GM21576 (cell line): ENCODE results near the gene MC3R.
A peak's percentile ranks its signal among the peaks of the same experiment; 100 is the strongest.
"Not testable (repeated sequence)": the region's sequence is repeated elsewhere in the genome, so short reads cannot be mapped to it uniquely, and the experiment has no call there.

Source experiments
- ATAC-seq: cut with Tn5 transposase; IDR thresholded peaks from one replicate; pipeline ENCODE4 v1.9.1; 2021; ENCODE audit warnings: mild to moderate bottlenecking, moderate library complexity; ENCODE audit not compliant: unreplicated experiment

The MC3R gene

GRCh38 chr20:56247954-56248782 is at the start of gene MC3R:
Gene MC3R, plus strand, starts transcription at chr20:56248732. Its CDS starts 112 bp downstream, at chr20:56248844.
- ATAC-seq = peak; percentile 49

GRCh38 chr20:56200456-56200855 is 48.1 kb upstream of the MC3R start:
- no peak for ATAC-seq

- no peak for ATAC-seq
Observed at GRCh38 chr20:56202493-56203077, 45.9 kb upstream of the MC3R start.

GRCh38 chr20:56204206-56204605 is 44.3 kb upstream of the MC3R start:
- no peak for ATAC-seq

GRCh38 chr20:56205346-56205745 is 43.2 kb upstream of the MC3R start:
- ATAC-seq = no peak

- no peak for ATAC-seq
Observed at GRCh38 chr20:56207656-56208055, 40.9 kb upstream of the MC3R start.

GRCh38 chr20:56208121-56208520 is 40.4 kb upstream of the MC3R start:
- ATAC-seq = no peak

- no peak for ATAC-seq
Observed at GRCh38 chr20:56211051-56211450, 37.5 kb upstream of the MC3R start.

- ATAC-seq = no peak
Observed at GRCh38 chr20:56212091-56212490, 36.4 kb upstream of the MC3R start.

- ATAC-seq = no peak
Observed at GRCh38 chr20:56213321-56213720, 35.2 kb upstream of the MC3R start.

GRCh38 chr20:56215115-56215514 is 33.4 kb upstream of the MC3R start:
- ATAC-seq = no peak

- ATAC-seq = no peak
Observed at GRCh38 chr20:56217829-56218228, 30.7 kb upstream of the MC3R start.

- ATAC-seq = not testable (repeated sequence)
Observed at GRCh38 chr20:56221186-56221585, 27.3 kb upstream of the MC3R start.

GRCh38 chr20:56222201-56222600 is 26.3 kb upstream of the MC3R start:
- ATAC-seq = no peak

GRCh38 chr20:56222945-56223344 is 25.6 kb upstream of the MC3R start:
- no peak for ATAC-seq

GRCh38 chr20:56223352-56223751 is 25.2 kb upstream of the MC3R start:
- no peak for ATAC-seq

GRCh38 chr20:56228021-56228420 is 20.5 kb upstream of the MC3R start:
- no peak for ATAC-seq

GRCh38 chr20:56229812-56230211 is 18.7 kb upstream of the MC3R start:
- no peak for ATAC-seq

GRCh38 chr20:56234110-56234509 is 14.4 kb upstream of the MC3R start:
- ATAC-seq = no peak

GRCh38 chr20:56237335-56237734 is 11.2 kb upstream of the MC3R start:
- no peak for ATAC-seq

GRCh38 chr20:56244259-56244658 is 4.3 kb upstream of the MC3R start:
- no peak for ATAC-seq

GRCh38 chr20:56245761-56246160 is 2.8 kb upstream of the MC3R start:
- no peak for ATAC-seq
